Caki2 (cell line): ENCODE results near the gene CLDN10. TPM values are rescaled to one million over a fixed set of nuclear protein-coding genes. Genes with fewer than 3 reads are reported as not detected.
"Not testable (repeated sequence)": the region's sequence is repeated elsewhere in the genome, so short reads cannot be mapped to it uniquely, and the experiment has no call there.

ENCODE experiments used
- DNase-seq: peaks from one replicate; pipeline ENCODE4 v3.0.0-alpha.2; 2015; ENCODE audit warnings: low read depth
- in situ Hi-C: cut with HindIII; loops from 2 replicates; pipeline ENCODE4 v1.10.0; 2016; ENCODE audit warnings: low sequenced_read_pairs, low pct_unique_long_range_greater_than_20kb, mixed read lengths
- total RNA-seq: library from RNA; depleted of rRNA; stranded (reverse); fragments of >200 nt; shearing (Covaris generic); gene quantifications from 2 replicates; pipeline ENCODE4 v1.2.3, GENCODE V29; 2014; ENCODE audit warnings: low replicate concordance; rRNA removed

CLDN10 gene
- total RNA-seq, result not detected in 2 replicates

GRCh38 chr13:95552539-95553441, at the start of gene CLDN10:
Gene CLDN10, plus strand, starts transcription at chr13:95552720. Its CDS starts 34 bp downstream, at chr13:95552754.
- no peak for DNase-seq
- in situ Hi-C loops, result no loop called here

GRCh38 chr13:95503662-95504061, 48.9 kb upstream of the CLDN10 start:
- DNase-seq, result no peak
- in situ Hi-C loops, result no loop called here

GRCh38 chr13:95505265-95505664, 47.3 kb upstream of the CLDN10 start:
- in situ Hi-C loops, result no loop called here
- no peak for DNase-seq

GRCh38 chr13:95505986-95506385, 46.5 kb upstream of the CLDN10 start:
- DNase-seq, result no peak
- in situ Hi-C loops, result no loop called here

- in situ Hi-C loops, result no loop called here
- no peak for DNase-seq
These were observed 44.5 kb upstream of the CLDN10 start for GRCh38 chr13:95507991-95508390.

GRCh38 chr13:95508996-95509395, 43.5 kb upstream of the CLDN10 start:
- no peak for DNase-seq
- in situ Hi-C loops, result no loop called here

GRCh38 chr13:95509521-95510310, 42.8 kb upstream of the CLDN10 start:
- in situ Hi-C loops, result no loop called here
- peak; percentile 45 for DNase-seq

GRCh38 chr13:95510950-95511349, 41.6 kb upstream of the CLDN10 start:
- in situ Hi-C loops, result no loop called here
- DNase-seq, result no peak

- in situ Hi-C loops, result no loop called here
- no peak for DNase-seq
These were observed 40.1 kb upstream of the CLDN10 start for GRCh38 chr13:95512424-95512823.

- DNase-seq, result no peak
- in situ Hi-C loops, result no loop called here
These were observed 39.6 kb upstream of the CLDN10 start for GRCh38 chr13:95512957-95513356.

- in situ Hi-C loops, result not testable (repeated sequence)
These were observed 36.9 kb upstream of the CLDN10 start for GRCh38 chr13:95515606-95516005.

GRCh38 chr13:95516021-95516420, 36.5 kb upstream of the CLDN10 start:
- in situ Hi-C loops, result no loop called here
- DNase-seq, result no peak

More at GRCh38 chr13:95515606-95516005, 36.9 kb upstream of the CLDN10 start:
- DNase-seq, result not testable (repeated sequence)

- in situ Hi-C loops, result no loop called here
- no peak for DNase-seq
These were observed 36.0 kb upstream of the CLDN10 start for GRCh38 chr13:95516492-95516891.

GRCh38 chr13:95523598-95523997, 28.9 kb upstream of the CLDN10 start:
- in situ Hi-C loops, result no loop called here
- no peak for DNase-seq

GRCh38 chr13:95524264-95524901, 28.1 kb upstream of the CLDN10 start:
- in situ Hi-C loops, result no loop called here
- DNase-seq, result no peak

- DNase-seq, result no peak
- in situ Hi-C loops, result no loop called here
These were observed 24.6 kb upstream of the CLDN10 start for GRCh38 chr13:95527955-95528354.

- peak; percentile 60 for DNase-seq
- in situ Hi-C loops, result no loop called here
These were observed 22.3 kb upstream of the CLDN10 start for GRCh38 chr13:95530178-95530577.

GRCh38 chr13:95533545-95534160, 18.9 kb upstream of the CLDN10 start:
- in situ Hi-C loops, result no loop called here
- DNase-seq, result peak; percentile 75
